Activated CD8-positive, alpha-beta T cell treated with anti-CD3 and anti-CD28 coated beads, Interleukin-2, amount 10 ng/mL, durations not matched to agents 7 days and 5 days (primary cell): ENCODE measurements around the gene SASS6. TPM values are rescaled to one million over a fixed set of nuclear protein-coding genes. Genes with fewer than 3 reads are reported as not detected.
"Not testable (repeated sequence)": the region's sequence is repeated elsewhere in the genome, so short reads cannot be mapped to it uniquely, and the experiment has no call there.

ENCODE experiments used
- ATAC-seq: fragments of 150-1000 bp; cut with Tn5 transposase; one replicate; pipeline ENCODE4 v1.10.0; 2021; ENCODE audit warnings: moderate library complexity
- CTCF ChIA-PET: fragments of 350-600 bp; sonication (Branson Sonifier 250); formaldehyde crosslinking; loops from one replicate; lab custom pipeline; 2021; ENCODE audit warnings: antibody characterized with exemption; lab: Charles Lee
- POLR2A ChIA-PET: fragments of 350-600 bp; sonication (Branson Sonifier 250); formaldehyde crosslinking; loops from one replicate; lab custom pipeline; 2021; ENCODE audit warnings: antibody characterized with exemption; lab: Charles Lee
- DNase-seq: peaks from one replicate; pipeline ENCODE4 v3.0.0-alpha.2; 2020
- H3K27ac Mint-ChIP-seq: one replicate; pipeline ENCODE4 v1.8.0; 2021; ENCODE audit warnings: mild to moderate bottlenecking, mixed read lengths
- H3K27me3 Mint-ChIP-seq: one replicate; pipeline ENCODE4 v1.8.0; 2021; ENCODE audit warnings: low read depth, mixed read lengths
- H3K36me3 Mint-ChIP-seq: one replicate; pipeline ENCODE4 v1.8.0; 2021; ENCODE audit warnings: low read depth, mixed read lengths
- H3K4me1 Mint-ChIP-seq: one replicate; pipeline ENCODE4 v1.8.0; 2021; ENCODE audit warnings: low read depth, mixed read lengths
- H3K4me3 Mint-ChIP-seq: one replicate; pipeline ENCODE4 v1.8.0; 2021; ENCODE audit warnings: mild to moderate bottlenecking, mixed read lengths
- H3K9me3 Mint-ChIP-seq: one replicate; pipeline ENCODE4 v1.8.0; 2022; ENCODE audit warnings: mixed read lengths; ENCODE audit not compliant: insufficient read depth
- total RNA-seq, 2 experiments: library from RNA; stranded (reverse); gene quantifications; one replicate each; pipeline ENCODE4 v1.2.3, GENCODE V29; 2021

SASS6 gene
- total RNA-seq, 2 experiments from 2014 or later, result 16.4 to 17.7 TPM

DNA sequence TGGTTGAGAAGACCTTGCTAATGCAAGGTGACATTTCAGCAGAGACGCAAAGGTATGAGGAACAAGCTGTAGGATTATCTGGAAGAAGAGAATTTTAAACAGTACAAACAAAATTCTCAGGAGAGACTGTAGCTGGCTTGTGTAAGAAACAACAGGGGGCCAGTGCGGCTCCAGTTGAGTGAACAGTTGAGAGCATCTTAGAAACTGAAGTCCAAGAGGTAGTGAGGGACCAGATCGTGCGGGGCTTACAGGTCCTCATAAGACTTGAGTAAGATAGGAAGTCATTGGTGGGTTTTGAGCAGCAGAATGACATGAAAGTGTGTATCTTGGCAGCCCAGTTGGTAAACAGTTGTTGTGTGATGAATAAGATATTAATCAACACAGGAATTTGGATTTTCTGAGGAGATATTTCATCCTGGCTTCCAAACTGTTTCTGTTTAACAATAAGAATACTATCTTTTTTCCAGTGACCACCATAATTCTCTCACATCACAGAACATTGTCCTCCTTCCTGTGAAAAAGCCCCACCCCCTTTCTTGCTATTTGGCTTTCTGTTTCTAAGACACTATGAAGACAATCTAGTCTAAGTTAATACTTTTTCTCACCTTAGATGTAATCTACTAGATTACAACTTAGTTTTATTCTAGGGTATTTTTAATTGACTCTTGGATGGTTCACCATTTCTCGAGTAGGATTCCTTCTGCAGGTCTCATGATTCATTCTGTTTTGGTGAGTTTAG lies 62.4 kb downstream of the SASS6 start:
- CTCF ChIA-PET, result interaction anchor here (1.3 kb wide), 2 partner anchors 13 to 31 kb away, joined by 3 to 5 read pairs; no protein-coding TSS in a partner anchor
- POLR2A ChIA-PET, result interaction anchor here (1.4 to 1.8 kb wide), 2 partner anchors 10 to 32 kb away, joined by 3 to 5 read pairs; a partner anchor contains a TSS
- ATAC-seq, result no peak

DNA sequence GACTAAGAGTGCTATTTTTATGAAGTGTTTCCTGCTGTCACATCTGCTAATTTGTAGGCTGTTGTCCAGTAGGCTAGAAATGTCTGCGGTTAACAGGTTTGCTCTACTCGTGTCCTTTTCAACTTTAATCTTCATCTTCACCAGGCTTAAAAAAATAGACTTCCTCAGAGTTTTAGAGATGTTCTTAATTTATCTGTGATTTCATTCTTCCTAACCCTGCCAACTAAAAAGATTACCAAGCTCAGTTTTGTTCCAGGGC lies 66.8 kb downstream of the SASS6 start:
- ATAC-seq, result no peak
- peak overlapping the region; percentile 42 for H3K4me3 Mint-ChIP-seq
- no peaks in the 10 kb centered on the region for H3K27me3 Mint-ChIP-seq
- DNase-seq, result no peak
- peak overlapping the region; percentile 84 for H3K27ac Mint-ChIP-seq
- CTCF ChIA-PET, result interaction anchor here (0.7 kb wide), 1 partner anchor 556 kb away, joined by 3 read pairs; no protein-coding TSS in a partner anchor
- H3K36me3 Mint-ChIP-seq, result peaks cover 67% of the 10 kb centered on the region
- no peaks in the 10 kb centered on the region for H3K9me3 Mint-ChIP-seq
- H3K4me1 Mint-ChIP-seq, result peaks cover 30% of the 10 kb centered on the region
- POLR2A ChIA-PET, result interaction anchor here (0.7 kb wide), 1 partner anchor 197 kb away, joined by 4 read pairs; no protein-coding TSS in a partner anchor

More for the DNA sequence above, 62.4 kb downstream of the SASS6 start:
- no peaks in the 10 kb centered on the region for H3K9me3 Mint-ChIP-seq
- no peaks in the 10 kb centered on the region for H3K27me3 Mint-ChIP-seq
- H3K27ac Mint-ChIP-seq, result peak overlapping the region; percentile 13
- peaks cover 16% of the 10 kb centered on the region for H3K4me1 Mint-ChIP-seq
- peaks cover 65% of the 10 kb centered on the region for H3K36me3 Mint-ChIP-seq
- DNase-seq, result no peak
- H3K4me3 Mint-ChIP-seq, result no peak overlapping the region

DNA sequence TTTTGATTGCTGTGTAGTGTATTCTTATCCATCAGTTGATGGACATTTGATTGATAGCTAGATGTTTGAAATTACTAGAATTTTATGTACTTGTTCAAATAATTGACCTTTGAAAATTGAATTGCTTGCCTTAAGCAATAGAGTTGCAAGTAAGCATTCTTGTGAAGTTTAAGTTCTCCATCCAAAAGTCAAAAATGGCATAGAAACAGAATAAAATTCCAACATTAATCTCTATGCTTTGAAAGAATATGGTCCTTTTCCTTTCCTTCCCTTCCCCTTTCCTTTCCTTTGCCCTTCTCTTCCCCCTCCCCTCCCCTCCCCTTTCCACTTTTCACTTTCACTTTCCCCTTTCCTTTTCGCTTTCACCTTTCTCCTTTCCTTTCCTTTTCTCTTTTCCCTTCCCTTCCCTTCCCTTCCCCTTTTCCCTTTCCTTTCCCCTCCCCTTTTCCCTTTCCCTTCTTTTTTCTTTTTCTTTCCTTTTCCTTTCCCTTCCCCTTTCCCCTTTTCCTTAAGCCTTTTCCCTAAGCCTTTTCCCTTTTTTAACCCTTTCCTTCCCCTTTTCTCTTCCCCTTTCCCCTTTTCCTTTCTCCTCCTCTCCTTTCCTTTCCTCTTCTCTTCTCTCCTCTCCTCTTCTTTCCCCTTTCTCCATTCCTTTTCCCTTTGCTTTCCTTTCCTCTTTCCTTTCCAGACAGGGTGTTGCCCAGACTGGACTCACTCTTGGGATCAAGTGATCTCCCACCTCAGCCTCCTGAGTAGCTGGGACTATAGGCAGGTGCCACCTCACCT lies 67.4 kb downstream of the SASS6 start:
- Mint-ChIP-seq H3K27ac (peak overlapping the region; percentile 84), H3K9me3 (no peaks in the 10 kb centered on the region), H3K4me1 (peaks cover 26% of the 10 kb centered on the region), H3K4me3 (peak overlapping the region; percentile 42), H3K27me3 (no peaks in the 10 kb centered on the region), H3K36me3 (peaks cover 68% of the 10 kb centered on the region)
- DNase-seq, result no peak
- CTCF ChIA-PET, result no interaction called here
- POLR2A ChIA-PET, result interaction anchor here (0.7 kb wide), 1 partner anchor 196 kb away, joined by 4 read pairs; no protein-coding TSS in a partner anchor
- ATAC-seq, result no peak

DNA sequence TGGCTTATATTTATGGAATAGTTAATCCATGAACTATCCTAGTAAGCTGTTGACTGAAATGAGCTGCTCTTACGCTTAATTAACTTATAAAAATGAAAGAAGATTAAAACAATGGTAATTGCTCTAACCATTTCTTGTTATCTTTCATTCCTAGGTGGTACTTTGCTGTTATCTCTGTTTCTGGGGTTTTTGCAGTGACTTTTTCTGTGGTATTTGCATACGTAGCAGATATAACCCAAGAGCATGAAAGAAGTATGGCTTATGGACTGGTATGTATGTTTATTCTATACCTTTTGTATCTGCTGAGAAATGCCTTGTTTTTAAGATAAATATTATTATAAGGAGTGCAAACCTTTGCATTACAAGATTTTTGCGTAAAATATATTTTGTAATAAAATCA lies 71.0 kb downstream of the SASS6 start:
- CTCF ChIA-PET, result no interaction called here
- no peak for ATAC-seq

DNA sequence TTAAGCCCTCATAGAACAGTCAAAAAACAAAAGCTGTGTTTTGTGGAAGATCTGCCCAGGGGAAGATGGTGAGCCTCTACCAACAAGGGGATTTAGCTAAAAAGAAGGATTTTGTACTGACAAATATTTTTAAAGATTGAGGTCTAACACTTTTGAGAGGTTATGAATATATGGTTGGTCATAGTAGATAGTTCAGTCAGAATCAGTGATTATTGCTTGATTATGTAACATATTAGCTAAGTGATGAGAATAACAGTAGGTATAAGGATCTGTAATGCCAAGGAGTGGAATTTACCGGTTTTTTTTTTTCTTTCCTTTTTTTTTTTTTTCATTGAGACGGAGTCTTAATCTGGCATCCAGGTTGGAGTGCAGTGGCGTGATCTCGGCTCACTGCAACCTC lies 79.0 kb downstream of the SASS6 start:
- Mint-ChIP-seq H3K27ac (no peak overlapping the region), H3K4me3 (no peak overlapping the region), H3K9me3 (no peaks in the 10 kb centered on the region), H3K4me1 (peaks cover 25% of the 10 kb centered on the region), H3K36me3 (peaks cover 49% of the 10 kb centered on the region), H3K27me3 (no peaks in the 10 kb centered on the region)
- ChIA-PET CTCF (no interaction called here), POLR2A (interaction anchor here (0.7 to 1.8 kb wide), 2 partner anchors 16 to 313 kb away, joined by 4 read pairs; a partner anchor contains a TSS)
- no peak for ATAC-seq
- DNase-seq, result no peak

More for the DNA sequence above, 71.0 kb downstream of the SASS6 start:
- H3K4me3 Mint-ChIP-seq, result no peak overlapping the region
- peaks cover 59% of the 10 kb centered on the region for H3K36me3 Mint-ChIP-seq
- H3K4me1 Mint-ChIP-seq, result peaks cover 22% of the 10 kb centered on the region
- POLR2A ChIA-PET, result interaction anchor here (1.0 kb wide), 1 partner anchor 34 kb away, joined by 3 read pairs; no protein-coding TSS in a partner anchor
- DNase-seq, result no peak
- H3K27me3 Mint-ChIP-seq, result no peaks in the 10 kb centered on the region
- H3K9me3 Mint-ChIP-seq, result no peaks in the 10 kb centered on the region
- H3K27ac Mint-ChIP-seq, result no peak overlapping the region

DNA sequence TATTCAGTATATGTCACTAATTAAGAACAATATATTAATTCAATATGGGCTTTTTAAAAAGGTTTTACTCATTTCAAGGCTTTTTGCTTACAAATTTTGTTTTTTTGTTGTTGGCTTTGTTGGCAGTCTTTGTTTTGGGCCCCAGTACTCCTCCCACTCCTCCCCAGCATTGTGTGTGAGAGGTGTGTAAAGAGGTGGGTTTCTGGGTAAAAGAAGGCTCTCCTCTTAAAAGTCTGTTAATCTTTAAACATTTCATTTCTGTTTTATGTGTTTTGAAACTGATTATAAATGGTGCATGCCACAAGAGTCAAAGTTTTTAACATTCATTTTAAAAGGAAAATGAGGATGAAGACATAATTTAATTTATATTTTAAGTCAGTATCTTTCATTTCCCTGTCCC lies 79.6 kb downstream of the SASS6 start:
- Mint-ChIP-seq H3K9me3 (no peaks in the 10 kb centered on the region), H3K36me3 (peaks cover 53% of the 10 kb centered on the region), H3K4me1 (peaks cover 30% of the 10 kb centered on the region), H3K4me3 (no peak overlapping the region), H3K27ac (no peak overlapping the region), H3K27me3 (no peaks in the 10 kb centered on the region)
- ChIA-PET POLR2A (interaction anchor here (1.8 kb wide), 1 partner anchor 15 kb away, joined by 4 read pairs; a partner anchor contains a TSS), CTCF (no interaction called here)
- ATAC-seq (no peak), DNase-seq (no peak)

DNA sequence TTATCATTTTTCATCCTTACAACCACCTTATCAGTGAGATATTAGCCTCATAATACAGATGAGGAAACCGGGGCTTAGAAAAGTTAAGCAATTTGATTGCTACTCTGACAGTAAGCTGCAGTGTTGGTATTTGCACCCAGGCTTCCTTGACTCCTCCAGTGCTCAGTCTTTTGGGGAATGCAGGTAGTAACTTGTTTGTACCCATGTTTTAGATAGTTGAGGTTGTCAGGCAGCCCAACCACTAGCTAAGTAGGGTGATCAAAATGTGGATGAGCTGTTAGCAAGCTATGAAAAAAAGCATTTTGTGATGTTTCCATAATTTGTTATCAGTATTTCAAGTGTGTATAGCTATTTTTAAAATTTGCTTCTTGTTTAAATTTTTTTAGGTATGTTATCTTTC lies 80.8 kb downstream of the SASS6 start:
- Mint-ChIP-seq H3K27me3 (no peaks in the 10 kb centered on the region), H3K9me3 (no peaks in the 10 kb centered on the region), H3K4me3 (no peak overlapping the region), H3K36me3 (peaks cover 46% of the 10 kb centered on the region), H3K27ac (no peak overlapping the region), H3K4me1 (peaks cover 34% of the 10 kb centered on the region)
- ATAC-seq (no peak), DNase-seq (no peak)
- ChIA-PET CTCF (interaction anchor here (0.6 to 1.4 kb wide), 2 partner anchors 9 to 14 kb away, joined by 3 to 5 read pairs; a partner anchor contains a TSS), POLR2A (interaction anchor here (0.6 to 1.3 kb wide), 2 partner anchors 14 to 390 kb away, joined by 3 to 5 read pairs; a partner anchor contains a TSS)

DNA sequence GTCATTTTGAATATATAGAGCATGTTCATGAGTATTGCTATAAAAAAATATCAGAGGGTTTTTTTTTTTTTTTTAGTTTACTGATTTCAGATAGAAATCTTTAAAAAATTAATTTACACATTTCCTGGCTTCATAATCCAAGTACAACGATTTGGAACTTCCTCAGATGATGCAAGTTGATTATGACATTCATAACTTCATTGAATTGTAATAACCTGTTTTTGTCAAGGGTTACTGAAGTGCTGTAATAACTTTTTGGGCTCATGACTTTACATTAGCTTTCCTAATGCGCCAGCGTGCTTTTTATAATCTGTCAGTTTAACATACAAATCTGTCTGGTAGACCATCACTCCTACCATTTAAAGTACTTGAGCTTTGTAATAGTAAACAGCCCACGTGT lies 81.3 kb downstream of the SASS6 start:
- H3K9me3 Mint-ChIP-seq, result no peaks in the 10 kb centered on the region
- peaks cover 47% of the 10 kb centered on the region for H3K36me3 Mint-ChIP-seq
- no peaks in the 10 kb centered on the region for H3K27me3 Mint-ChIP-seq
- ATAC-seq (no peak), DNase-seq (no peak)
- CTCF ChIA-PET, result interaction anchor here (1.4 kb wide), 1 partner anchor 13 kb away, joined by 5 read pairs; a partner anchor contains a TSS
- no peak overlapping the region for H3K27ac Mint-ChIP-seq
- no peak overlapping the region for H3K4me3 Mint-ChIP-seq
- POLR2A ChIA-PET, result interaction anchor here (0.6 to 1.3 kb wide), 2 partner anchors 14 to 390 kb away, joined by 3 to 5 read pairs; a partner anchor contains a TSS
- H3K4me1 Mint-ChIP-seq, result peaks cover 39% of the 10 kb centered on the region

DNA sequence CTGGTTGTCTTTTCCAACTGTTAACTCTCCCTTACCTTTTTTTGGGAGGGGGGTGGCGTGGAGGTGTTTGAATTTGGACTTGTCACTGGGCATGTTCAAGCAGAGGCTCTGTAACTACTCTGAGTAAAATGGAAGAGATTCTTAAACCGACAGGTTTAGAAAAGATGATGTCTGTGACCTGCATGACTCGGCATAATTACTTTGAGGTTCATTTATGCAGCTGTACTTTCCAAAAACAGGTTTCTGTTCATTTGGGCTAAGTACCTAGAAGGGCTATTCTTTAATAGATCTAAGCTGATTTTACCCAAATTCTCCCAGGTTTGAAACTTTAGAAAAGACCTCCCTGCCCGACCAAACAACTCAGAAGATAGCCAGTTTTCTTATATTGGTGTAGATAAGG lies 82.6 kb downstream of the SASS6 start:
- Mint-ChIP-seq H3K27me3 (no peaks in the 10 kb centered on the region), H3K9me3 (no peaks in the 10 kb centered on the region), H3K4me3 (no peak overlapping the region), H3K36me3 (peaks cover 46% of the 10 kb centered on the region), H3K4me1 (peaks cover 46% of the 10 kb centered on the region), H3K27ac (peak overlapping the region; percentile 18)
- ChIA-PET CTCF (no interaction called here), POLR2A (interaction anchor here (0.7 kb wide), 1 partner anchor 44 kb away, joined by 3 read pairs; no protein-coding TSS in a partner anchor)
- DNase-seq, result no peak
- no peak for ATAC-seq

DNA sequence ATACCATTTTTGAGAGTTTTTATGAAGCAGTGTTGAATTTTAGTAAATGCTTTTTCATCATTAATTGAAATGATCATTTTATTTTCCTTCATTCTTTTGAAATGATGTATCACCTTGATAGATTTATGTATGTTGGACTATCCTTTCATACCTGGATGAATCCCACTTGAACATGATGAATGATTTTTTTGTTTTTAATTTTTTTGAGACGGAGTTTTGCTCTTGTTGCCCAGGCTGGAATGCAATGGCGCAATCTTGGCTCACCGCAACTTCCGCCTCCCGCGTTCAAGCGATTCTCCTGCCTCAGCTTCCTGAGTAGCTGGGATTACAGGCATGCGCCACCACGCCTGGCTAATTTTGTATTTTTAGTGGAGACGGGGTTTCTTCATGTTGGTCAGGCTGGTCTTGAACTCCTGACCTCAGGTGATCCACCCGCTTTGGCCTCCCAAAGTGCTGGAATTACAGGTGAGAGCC lies 85.5 kb downstream of the SASS6 start:
- POLR2A ChIA-PET, result interaction anchor here (1.0 kb wide), 1 partner anchor 9 kb away, joined by 6 read pairs; a partner anchor contains a TSS
- not testable (repeated sequence) for H3K4me3 Mint-ChIP-seq, H3K9me3 Mint-ChIP-seq

DNA sequence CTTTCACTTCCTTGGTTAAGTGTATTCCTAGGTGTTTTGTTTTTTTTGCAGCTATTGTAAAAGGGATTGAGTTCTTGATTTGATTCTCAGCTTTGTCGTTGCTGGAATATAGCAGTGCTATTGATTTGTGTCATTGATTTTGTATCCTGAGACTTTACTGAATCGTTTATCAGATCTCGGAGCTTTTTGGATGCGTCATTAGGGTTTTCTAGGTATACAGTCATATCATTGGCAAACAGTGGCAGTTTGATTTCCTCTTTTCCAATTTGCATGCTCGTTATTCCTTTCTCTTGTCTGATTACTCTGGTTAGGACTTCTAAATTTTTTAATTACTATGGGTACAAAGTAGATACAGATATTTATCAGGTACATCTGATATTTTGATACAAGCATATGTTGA lies 87.5 kb downstream of the SASS6 start:
- CTCF ChIA-PET, result no interaction called here
- H3K4me1 Mint-ChIP-seq, result peaks cover 69% of the 10 kb centered on the region
- no peak overlapping the region for H3K27ac Mint-ChIP-seq
- H3K4me3 Mint-ChIP-seq, result no peak overlapping the region
- H3K27me3 Mint-ChIP-seq, result no peaks in the 10 kb centered on the region
- H3K9me3 Mint-ChIP-seq, result no peaks in the 10 kb centered on the region
- H3K36me3 Mint-ChIP-seq, result peaks cover 50% of the 10 kb centered on the region
- POLR2A ChIA-PET, result no interaction called here
- ATAC-seq (no peak), DNase-seq (no peak)

More for the DNA sequence above, 85.5 kb downstream of the SASS6 start:
- not testable (repeated sequence) for ATAC-seq, DNase-seq, H3K27me3 Mint-ChIP-seq, H3K27ac Mint-ChIP-seq
- H3K4me1 Mint-ChIP-seq, result peaks cover 63% of the 10 kb centered on the region
- H3K36me3 Mint-ChIP-seq, result peaks cover 57% of the 10 kb centered on the region
- CTCF ChIA-PET, result interaction anchor here (1.7 kb wide), 1 partner anchor 408 kb away, joined by 4 read pairs; no protein-coding TSS in a partner anchor
